ENCODE measurements around the gene GALK2. TPM values are rescaled to one million over a fixed set of nuclear protein-coding genes. Genes with fewer than 3 reads are reported as not detected.

GALK2 gene
- total RNA-seq, 2 experiments from 2014 or later = 11.5 to 11.9 TPM

DNA sequence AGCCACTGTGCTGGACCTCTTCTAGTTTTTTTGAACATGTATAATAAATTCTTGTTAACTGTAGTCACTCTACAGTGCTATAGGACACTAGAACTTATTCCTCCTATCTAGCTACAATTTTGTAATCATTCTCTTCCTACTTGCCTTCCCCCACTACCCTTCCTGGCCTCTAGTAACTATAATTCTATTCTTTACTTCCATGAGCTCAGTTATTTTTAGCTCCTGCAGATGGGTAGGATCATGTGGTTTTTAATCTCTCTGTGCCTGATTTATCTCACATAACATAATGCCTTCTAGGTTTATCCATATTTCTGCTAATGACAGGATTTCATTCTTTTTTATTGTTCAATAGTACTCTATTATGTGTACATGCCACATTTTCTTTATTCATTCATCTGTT lies 139.8 kb downstream of the GALK2 start:
- peaks cover 20% of the 10 kb centered on the region for H3K36me3 ChIP-seq (ENCODE audit: insufficient read depth, low read length)
- TF ChIP-seq, protein P1, sequence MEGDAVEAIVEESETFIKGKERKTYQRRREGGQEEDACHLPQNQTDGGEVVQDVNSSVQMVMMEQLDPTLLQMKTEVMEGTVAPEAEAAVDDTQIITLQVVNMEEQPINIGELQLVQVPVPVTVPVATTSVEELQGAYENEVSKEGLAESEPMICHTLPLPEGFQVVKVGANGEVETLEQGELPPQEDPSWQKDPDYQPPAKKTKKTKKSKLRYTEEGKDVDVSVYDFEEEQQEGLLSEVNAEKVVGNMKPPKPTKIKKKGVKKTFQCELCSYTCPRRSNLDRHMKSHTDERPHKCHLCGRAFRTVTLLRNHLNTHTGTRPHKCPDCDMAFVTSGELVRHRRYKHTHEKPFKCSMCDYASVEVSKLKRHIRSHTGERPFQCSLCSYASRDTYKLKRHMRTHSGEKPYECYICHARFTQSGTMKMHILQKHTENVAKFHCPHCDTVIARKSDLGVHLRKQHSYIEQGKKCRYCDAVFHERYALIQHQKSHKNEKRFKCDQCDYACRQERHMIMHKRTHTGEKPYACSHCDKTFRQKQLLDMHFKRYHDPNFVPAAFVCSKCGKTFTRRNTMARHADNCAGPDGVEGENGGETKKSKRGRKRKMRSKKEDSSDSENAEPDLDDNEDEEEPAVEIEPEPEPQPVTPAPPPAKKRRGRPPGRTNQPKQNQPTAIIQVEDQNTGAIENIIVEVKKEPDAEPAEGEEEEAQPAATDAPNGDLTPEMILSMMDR (IDR thresholded peaks at IDR 0.05) = no peak
- no peak overlapping the region for H3K4me3 ChIP-seq (ENCODE audit: low read length)
- H3K27ac ChIP-seq (ENCODE audit: low read depth in 1 of 2, low read length in 2 of 2) = no peak overlapping the region
- no peaks in the 10 kb centered on the region for H3K27me3 ChIP-seq (ENCODE audit: control insufficient read depth in 1 of 2, insufficient read depth in 2 of 2, low read length in 2 of 2)
- Mint-ChIP-seq H3K9me3 (no peaks in the 10 kb centered on the region), H3K36me3 (ENCODE audit: low read depth) (peaks cover 83% of the 10 kb centered on the region), H3K4me3 (no peak overlapping the region), H3K27me3 (no peaks in the 10 kb centered on the region), H3K27ac (no peak overlapping the region), H3K4me1 (ENCODE audit: low read depth) (peaks cover 16% of the 10 kb centered on the region)
- H3K9me3 ChIP-seq (ENCODE audit: control insufficient read depth in 1 of 2, insufficient read depth in 1 of 2, low read length in 2 of 2) = no peaks in the 10 kb centered on the region
- POLR2A ChIA-PET = no interaction called here
- ATAC-seq (ENCODE audit: poor library complexity) (no peak), DNase-seq (no peak)
- no peaks in the 10 kb centered on the region for H3K4me1 ChIP-seq (ENCODE audit: insufficient read depth, low read length)
- CTCF ChIA-PET = no interaction called here
- intact Hi-C loops (cut with DNase I, micrococcal nuclease) = no loop called here

DNA sequence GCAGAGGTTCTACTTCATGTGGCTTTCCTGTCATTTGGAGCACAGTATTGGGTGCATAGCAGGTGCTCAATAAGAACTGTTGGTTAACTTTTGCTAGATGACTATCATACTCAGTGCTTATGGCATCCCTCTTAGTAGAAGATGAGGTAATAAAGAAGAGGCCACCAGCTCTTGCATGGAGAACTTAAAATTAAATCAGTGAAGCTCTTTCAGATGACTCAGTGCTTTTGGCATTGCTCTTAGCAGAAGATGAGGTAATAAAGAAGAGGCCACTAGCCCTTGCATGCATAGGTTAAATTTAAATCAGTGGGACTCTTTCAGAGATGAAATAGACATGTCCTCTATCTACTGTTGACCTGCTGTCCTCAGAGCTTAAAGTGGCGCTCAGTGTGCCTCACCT lies 143.6 kb downstream of the GALK2 start:
- H3K27me3 Mint-ChIP-seq = no peaks in the 10 kb centered on the region
- intact Hi-C loops (cut with DNase I, micrococcal nuclease) = no loop called here
- H3K4me1 Mint-ChIP-seq (ENCODE audit: low read depth) = peaks cover 5% of the 10 kb centered on the region
- no peak for DNase-seq
- POLR2A ChIA-PET = no interaction called here
- H3K9me3 Mint-ChIP-seq = no peaks in the 10 kb centered on the region
- Histone ChIP-seq H3K9me3 (ENCODE audit: control insufficient read depth in 1 of 2, insufficient read depth in 1 of 2, low read length in 2 of 2) (no peaks in the 10 kb centered on the region), H3K27ac (ENCODE audit: low read depth in 1 of 2, low read length in 2 of 2) (no peak overlapping the region), H3K27me3 (ENCODE audit: control insufficient read depth in 1 of 2, insufficient read depth in 2 of 2, low read length in 2 of 2) (no peaks in the 10 kb centered on the region), H3K36me3 (ENCODE audit: insufficient read depth, low read length) (peaks cover 12% of the 10 kb centered on the region), H3K4me3 (ENCODE audit: low read length) (no peak overlapping the region), H3K4me1 (ENCODE audit: insufficient read depth, low read length) (no peaks in the 10 kb centered on the region)
- H3K4me3 Mint-ChIP-seq = no peak overlapping the region
- TF ChIP-seq, protein P1 (IDR thresholded peaks at IDR 0.05) = no peak
- H3K27ac Mint-ChIP-seq = no peak overlapping the region
- CTCF ChIA-PET = no interaction called here
- H3K36me3 Mint-ChIP-seq (ENCODE audit: low read depth) = peaks cover 72% of the 10 kb centered on the region
- no peak for ATAC-seq (ENCODE audit: poor library complexity)

DNA sequence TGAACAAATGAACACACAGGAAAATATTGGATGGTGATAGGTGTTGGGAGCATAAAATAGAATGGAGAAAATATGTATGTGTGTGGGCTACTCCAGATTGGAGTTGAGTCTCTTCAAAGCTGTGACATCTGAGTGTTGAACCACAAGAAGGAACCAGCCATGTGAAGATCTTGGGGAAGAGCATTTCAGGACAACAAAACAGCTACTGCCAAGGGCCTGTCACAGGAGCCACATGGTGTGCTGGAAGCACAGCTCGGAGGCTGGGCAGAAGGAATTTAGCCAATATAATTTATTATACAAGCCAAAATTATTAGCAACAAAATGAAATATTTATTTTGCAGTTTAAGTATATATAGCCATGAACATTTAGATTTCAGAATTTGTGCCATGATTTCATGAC lies 144.7 kb downstream of the GALK2 start:
- peaks cover 76% of the 10 kb centered on the region for H3K36me3 Mint-ChIP-seq (ENCODE audit: low read depth)
- CTCF ChIA-PET = no interaction called here
- H3K27ac Mint-ChIP-seq = no peak overlapping the region

More for the DNA sequence above, 144.7 kb downstream of the GALK2 start:
- no peak for DNase-seq
- Histone ChIP-seq H3K4me3 (ENCODE audit: low read length) (no peak overlapping the region), H3K36me3 (ENCODE audit: insufficient read depth, low read length) (peaks cover 21% of the 10 kb centered on the region), H3K9me3 (ENCODE audit: control insufficient read depth in 1 of 2, insufficient read depth in 1 of 2, low read length in 2 of 2) (no peaks in the 10 kb centered on the region), H3K27me3 (ENCODE audit: control insufficient read depth in 1 of 2, insufficient read depth in 2 of 2, low read length in 2 of 2) (no peaks in the 10 kb centered on the region), H3K4me1 (ENCODE audit: insufficient read depth, low read length) (no peaks in the 10 kb centered on the region), H3K27ac (ENCODE audit: low read depth in 1 of 2, low read length in 2 of 2) (no peak overlapping the region)
- no peak overlapping the region for H3K4me3 Mint-ChIP-seq
- TF ChIP-seq, protein P1 (IDR thresholded peaks at IDR 0.05) = no peak
- POLR2A ChIA-PET = no interaction called here
- no peaks in the 10 kb centered on the region for H3K27me3 Mint-ChIP-seq
- H3K9me3 Mint-ChIP-seq = no peaks in the 10 kb centered on the region
- peaks cover 5% of the 10 kb centered on the region for H3K4me1 Mint-ChIP-seq (ENCODE audit: low read depth)
- intact Hi-C loops (cut with DNase I, micrococcal nuclease) = no loop called here
- no peak for ATAC-seq (ENCODE audit: poor library complexity)

Data from CD4-positive, alpha-beta T cell (primary cell).